HepG2 (cell line): ENCODE measurements around the gene MCOLN1. TPM values are rescaled to one million over a fixed set of nuclear protein-coding genes. Genes with fewer than 3 reads are reported as not detected.

Experiments
- ATAC-seq: fragments of 200-7000 bp; cut with Tn5 transposase; 3 replicates; pipeline ENCODE4 v1.9.1; 2020; ENCODE audit warnings: mild to moderate bottlenecking, moderate library complexity
- BruUV-seq: library from RNA; stranded (reverse); fragments of 400-500 nt; replicated peaks from 2 replicates; lab custom pipeline; 2021; lab: Mats Ljungman, UMichigan
- CTCF ChIA-PET: fragments of 300-600 bp; formaldehyde crosslinking; extraction: SDS; loops from one replicate; lab custom pipeline; 2021; ENCODE audit warnings: low total read pairs, inconsistent platforms, low intra/inter-chr PET ratio; lab: Yijun Ruan, JAX
- POLR2A ChIA-PET: fragments of 350-600 bp; sonication (Branson Sonifier 250); formaldehyde crosslinking; loops from one replicate; lab custom pipeline; 2020; ENCODE audit warnings: antibody characterized with exemption, inconsistent platforms; lab: Yijun Ruan, JAX
- DNase-seq: peaks from one replicate; pipeline ENCODE4 v3.0.0-alpha.2; 2015; ENCODE audit warnings: low spot score
- FAIRE-seq: peaks from 3 replicates; lab custom pipeline; 2011; peaks lifted over from hg19 to GRCh38; lab: Jason Lieb, UNC
- H2AFZ ChIP-seq: one replicate; pipeline ENCODE4 v1.6.1; 2011; ENCODE audit warnings: low read length, inconsistent platforms
- H3K27ac ChIP-seq: fragments of 300-600 bp; 3 replicates; pipeline ENCODE4 v1.8.0; 2011; ENCODE audit warnings: mixed run types, mild to moderate bottlenecking, mixed read lengths, low read length, inconsistent platforms; ENCODE audit not compliant: insufficient read depth; ENCODE audit errors: extremely low read length
- H3K27me3 ChIP-seq, 2 experiments: fragments of 200-600 bp in 1 of 2; 2 replicates in 1 of 2; 3 replicates in 1 of 2; pipeline versions ENCODE4 v1.6.0 to v1.8.0; 2011; ENCODE audit warnings: low read length in 2 of 2, mild to moderate bottlenecking in 2 of 2, moderate library complexity in 2 of 2, inconsistent platforms in 1 of 2; ENCODE audit not compliant: insufficient read depth in 2 of 2, control insufficient read depth in 1 of 2
- H3K36me3 ChIP-seq, 2 experiments: fragments of 200-600 bp in 1 of 2; replicated peaks in 1 of 2; 2 replicates in 1 of 2; 3 replicates in 1 of 2; pipeline versions ENCODE4 v1.5.1 to v1.8.0; 2011; ENCODE audit warnings: low read length in 2 of 2, inconsistent platforms in 1 of 2; ENCODE audit not compliant: insufficient read depth in 2 of 2, control insufficient read depth in 1 of 2
- H3K4me1 ChIP-seq: 2 replicates; pipeline ENCODE4 v1.5.1; 2012; ENCODE audit warnings: low read length, inconsistent platforms; ENCODE audit not compliant: insufficient read depth
- H3K4me2 ChIP-seq: 2 replicates; pipeline ENCODE4 v1.6.0; 2011; ENCODE audit warnings: low read depth, low read length, inconsistent platforms
- H3K4me3 ChIP-seq, 3 experiments: fragments of 200-600 bp in 1 of 3; sonication (generic), shearing (Covaris generic) in 1 of 3; replicated peaks in 1 of 3; 2 replicates each; pipeline ENCODE4 v1.5.1; 2011 to 2016; ENCODE audit warnings: low read length in 3 of 3, inconsistent platforms in 2 of 3, low read depth in 2 of 3, mild to moderate bottlenecking in 2 of 3, control low read depth in 1 of 3, mixed read lengths in 1 of 3; ENCODE audit not compliant: insufficient read depth in 1 of 3
- H3K79me2 ChIP-seq: one replicate; pipeline ENCODE4 v1.6.1; 2011; ENCODE audit warnings: low read length, inconsistent platforms; ENCODE audit not compliant: insufficient read depth
- H3K9ac ChIP-seq: 2 replicates; pipeline ENCODE4 v1.6.0; 2011; ENCODE audit warnings: mild to moderate bottlenecking, low read depth, low read length, inconsistent platforms; ENCODE audit not compliant: insufficient read depth
- H3K9me3 ChIP-seq: 2 replicates; pipeline ENCODE4 v1.5.1; 2012; ENCODE audit warnings: mild to moderate bottlenecking, low read length
- H4K20me1 ChIP-seq: 2 replicates; pipeline ENCODE4 v1.6.0; 2011; ENCODE audit warnings: inconsistent platforms, mild to moderate bottlenecking, low read length, moderate library complexity; ENCODE audit not compliant: insufficient read depth
- TBL1XR1 ChIP-seq: fragments of 150-350 bp; IDR thresholded peaks from 2 replicates; pipeline ENCODE4 v1.6.1; 2014; ENCODE audit warnings: borderline replicate concordance, low read length; ENCODE audit not compliant: partially characterized antibody
- TRAFD1 ChIP-seq: sonication (generic); formaldehyde crosslinking; IDR thresholded peaks from 2 replicates; pipeline ENCODE4 v1.5.1; 2020; ENCODE audit warnings: missing genetic modification reagents, mild to moderate bottlenecking, borderline replicate concordance
- ZNF281 ChIP-seq: sonication (generic); formaldehyde crosslinking; IDR thresholded peaks from 2 replicates; pipeline ENCODE4 v1.4.0; 2020; ENCODE audit warnings: missing genetic modification reagents, borderline replicate concordance
- ZNF513 ChIP-seq: sonication (generic); formaldehyde crosslinking; conservative IDR thresholded peaks from 2 replicates; pipeline ENCODE4 v1.5.0; 2020; ENCODE audit warnings: missing genetic modification reagents
- ZNF563 ChIP-seq: sonication (generic); formaldehyde crosslinking; IDR thresholded peaks from 2 replicates; pipeline ENCODE4 v1.8.0; 2022; ENCODE audit warnings: mild to moderate bottlenecking, moderate library complexity, missing genetic modification reagents
- ZNF816 ChIP-seq: sonication (generic); formaldehyde crosslinking; IDR thresholded peaks from 2 replicates; pipeline ENCODE4 v1.8.0; 2022; ENCODE audit warnings: missing genetic modification reagents, mild to moderate bottlenecking, borderline replicate concordance
- WGBS: methylation state at CpG from one replicate; pipeline ENCODE4 v1.1.6; 2017; ENCODE audit warnings: low lambda C conversion rate; 5-methylcytosine and 5-hydroxymethylcytosine counted together
- in situ Hi-C: cut with HindIII; loops from 2 replicates; pipeline ENCODE4 v1.10.0; 2017; ENCODE audit warnings: low pct_unique_long_range_greater_than_20kb; ENCODE audit not compliant: extremely low pct_ligation_motif_present
- intact Hi-C: fragments of 100-400 bp; cut with micrococcal nuclease; formaldehyde crosslinking; loops from one replicate; pipeline ENCODE4 v1.10.0; 2022; ENCODE audit not compliant: unreplicated experiment
- polyA plus RNA-seq, 8 experiments: library from polyadenylated mRNA; depleted of rRNA in 3 of 8; stranded (reverse) in 7 of 8; unstranded in 1 of 8; fragments of >200 nt; fragmentation: Illumina TruSeq in 4 of 8; extraction: Trizol in 4 of 8; gene quantifications; 2 replicates each; pipeline versions ENCODE4 v1.2.1 to v1.2.3, GENCODE V29; 2011 to 2016; ENCODE audit warnings: low read depth in 4 of 8, missing spikeins in 1 of 8, mixed read lengths in 1 of 8; ENCODE audit not compliant: insufficient read depth in 1 of 8
- total RNA-seq, 5 experiments: library from RNA; depleted of rRNA; stranded (reverse); fragments of >200 nt; fragmentation: Illumina TruSeq; extraction: Trizol; gene quantifications; 2 replicates each; pipeline ENCODE4 v1.2.3, GENCODE V29; 2016; ENCODE audit warnings: low read depth in 1 of 5

The MCOLN1 gene
- total and polyA plus RNA-seq, 2 of the 13 experiments (the other 11 are each of a cell fraction or from before 2014, with no cell fraction given), result 3.4 to 15.7 TPM

- ATAC-seq (no peak), DNase-seq (no peak), FAIRE-seq (no peak)
- ChIA-PET POLR2A (no interaction called here), CTCF (no interaction called here)
- no peaks in the 10 kb centered on the region; a peak in 1 of 5 replicates for H3K27me3 ChIP-seq
- H2AFZ ChIP-seq, result no peak overlapping the region
- H3K4me3 ChIP-seq, result no peak overlapping the region
- H3K27ac ChIP-seq, result no peak overlapping the region
- intact Hi-C loops, result no loop called here
- BruUV-seq, result no TSS peak
- no peaks in the 10 kb centered on the region for H3K79me2 ChIP-seq
- 48% methylated on average over 7 of the region's 7 CpGs for WGBS
- H3K9ac ChIP-seq, result no peak overlapping the region
- H3K9me3 ChIP-seq, result no peaks in the 10 kb centered on the region
- in situ Hi-C loops, result no loop called here
- no peaks in the 10 kb centered on the region for H4K20me1 ChIP-seq
- TF ChIP-seq ZNF281 (CRISPR knock-in tag) (no peak), ZNF563 (CRISPR knock-in tag) (no peak), ZNF513 (CRISPR knock-in tag) (no peak), ZNF816 (no peak), TRAFD1 (CRISPR knock-in tag) (no peak), TBL1XR1 (no peak)
- peaks cover 32% of the 10 kb centered on the region for H3K4me1 ChIP-seq
- no peaks in the 10 kb centered on the region for H3K36me3 ChIP-seq
- H3K4me2 ChIP-seq, result peak overlapping the region; percentile 21; the same call in 1 of the 2 replicates
Observed at GRCh38 chr19:7480970-7481255, 41.5 kb upstream of the MCOLN1 start.
